OCI-LY3 (cell line): ENCODE results near the gene ECT2.

Experiments used
- H2AFZ ChIP-seq: fragments of 200-600, 300-600 bp; shearing (Covaris generic); 2 replicates; pipeline ENCODE4 v1.6.0; 2014; ENCODE audit warnings: antibody characterized with exemption, low read depth, low read length
- H3K27ac ChIP-seq: fragments of 200-600, 300-600 bp; sonication (generic); 2 replicates; pipeline ENCODE4 v1.5.1; 2014; ENCODE audit warnings: mild to moderate bottlenecking, low read length, moderate library complexity, mixed read lengths
- H3K27me3 ChIP-seq: fragments of 200-600, 300-600 bp; sonication (generic); 2 replicates; pipeline ENCODE4 v1.6.1; 2014; ENCODE audit warnings: low read depth, low read length, mixed read lengths
- H3K36me3 ChIP-seq: fragments of 200-600, 300-600 bp; sonication (generic); replicated peaks from 2 replicates; pipeline ENCODE3; 2014; ENCODE audit warnings: low read depth, low read length, mixed read lengths
- H3K4me1 ChIP-seq: fragments of 300-600, 200-600 bp; sonication (generic); 2 replicates; pipeline ENCODE4 v1.6.1; 2014; ENCODE audit warnings: low read length, mixed read lengths
- H3K4me2 ChIP-seq: fragments of 200-600, 300-600 bp; sonication (generic); 2 replicates; pipeline ENCODE4 v1.6.1; 2014; ENCODE audit warnings: low read length, mixed read lengths
- H3K4me3 ChIP-seq: fragments of 300-600, 200-600 bp; sonication (generic); 2 replicates; pipeline ENCODE4 v1.5.1; 2014; ENCODE audit warnings: antibody characterized with exemption, mild to moderate bottlenecking, low read length, moderate library complexity
- H3K79me2 ChIP-seq: fragments of 300-600, 200-600 bp; shearing (Covaris generic); 2 replicates; pipeline ENCODE4 v1.6.1; 2014; ENCODE audit warnings: mild to moderate bottlenecking, low read length, mixed read lengths
- H3K9ac ChIP-seq: fragments of 300-600, 200-600 bp; shearing (Covaris generic); 2 replicates; pipeline ENCODE4 v1.6.0; 2014; ENCODE audit warnings: mild to moderate bottlenecking, low read length, moderate library complexity
- H3K9me3 ChIP-seq: fragments of 200-600, 300-600 bp; shearing (Covaris generic); 2 replicates; pipeline ENCODE4 v1.6.1; 2014; ENCODE audit warnings: low read length, mixed read lengths; ENCODE audit not compliant: insufficient read depth
- H4K20me1 ChIP-seq: fragments of 200-600, 300-600 bp; sonication (generic); 2 replicates; pipeline ENCODE4 v1.6.1; 2016; ENCODE audit warnings: low read length, mixed read lengths; ENCODE audit not compliant: insufficient read depth
- EZH2phosphoT487 ChIP-seq: fragments of 200-600 bp; shearing (Covaris generic); IDR thresholded peaks from 2 replicates; pipeline ENCODE4 v1.6.1; 2018; ENCODE audit warnings: antibody characterized with exemption, mixed run types, low read depth
- TF ChIP-seq, protein P1 (sequence below): fragments of 200-600, 300-600 bp; sonication (generic); IDR thresholded peaks from 2 replicates; pipeline ENCODE4 v1.5.1; 2014; ENCODE audit warnings: antibody characterized with exemption, low read length, low read depth

The ECT2 gene

DNA sequence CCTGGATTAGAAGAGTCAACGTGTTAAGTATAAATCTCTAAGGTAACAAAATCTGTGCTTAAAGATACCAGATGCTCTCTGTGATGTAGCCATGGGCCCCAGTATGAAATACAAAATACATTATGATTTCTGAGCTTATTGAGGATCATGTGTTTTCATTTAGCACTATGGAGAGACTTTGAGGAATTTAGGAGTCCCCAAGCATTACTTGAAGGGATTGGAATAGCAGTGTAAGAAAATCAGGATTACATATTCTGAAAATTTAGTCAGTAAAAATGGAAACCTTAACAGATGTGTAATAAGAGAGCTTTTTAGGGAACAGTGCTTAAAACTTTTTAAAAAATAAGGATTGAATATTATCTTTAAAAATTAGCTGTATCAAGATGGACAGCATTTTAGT, 35.5 kb downstream of the ECT2 start:
- Histone ChIP-seq H3K4me1 (no peaks in the 10 kb centered on the region), H3K4me2 (no peak overlapping the region), H3K4me3 (no peak overlapping the region), H4K20me1 (no peaks in the 10 kb centered on the region), H3K9ac (no peak overlapping the region), H2AFZ (no peak overlapping the region), H3K27me3 (no peaks in the 10 kb centered on the region), H3K36me3 (peaks cover 43% of the 10 kb centered on the region), H3K27ac (no peak overlapping the region), H3K79me2 (no peaks in the 10 kb centered on the region), H3K9me3 (no peaks in the 10 kb centered on the region)
- TF ChIP-seq, protein P1, sequence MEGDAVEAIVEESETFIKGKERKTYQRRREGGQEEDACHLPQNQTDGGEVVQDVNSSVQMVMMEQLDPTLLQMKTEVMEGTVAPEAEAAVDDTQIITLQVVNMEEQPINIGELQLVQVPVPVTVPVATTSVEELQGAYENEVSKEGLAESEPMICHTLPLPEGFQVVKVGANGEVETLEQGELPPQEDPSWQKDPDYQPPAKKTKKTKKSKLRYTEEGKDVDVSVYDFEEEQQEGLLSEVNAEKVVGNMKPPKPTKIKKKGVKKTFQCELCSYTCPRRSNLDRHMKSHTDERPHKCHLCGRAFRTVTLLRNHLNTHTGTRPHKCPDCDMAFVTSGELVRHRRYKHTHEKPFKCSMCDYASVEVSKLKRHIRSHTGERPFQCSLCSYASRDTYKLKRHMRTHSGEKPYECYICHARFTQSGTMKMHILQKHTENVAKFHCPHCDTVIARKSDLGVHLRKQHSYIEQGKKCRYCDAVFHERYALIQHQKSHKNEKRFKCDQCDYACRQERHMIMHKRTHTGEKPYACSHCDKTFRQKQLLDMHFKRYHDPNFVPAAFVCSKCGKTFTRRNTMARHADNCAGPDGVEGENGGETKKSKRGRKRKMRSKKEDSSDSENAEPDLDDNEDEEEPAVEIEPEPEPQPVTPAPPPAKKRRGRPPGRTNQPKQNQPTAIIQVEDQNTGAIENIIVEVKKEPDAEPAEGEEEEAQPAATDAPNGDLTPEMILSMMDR, result no peak
- TF ChIP-seq EZH2phosphoT487, result no peak

GRCh38 chr3:172787019-172787418, 36.5 kb downstream of the ECT2 start:
- Histone ChIP-seq H3K4me2 (no peak overlapping the region), H3K79me2 (no peaks in the 10 kb centered on the region), H4K20me1 (no peaks in the 10 kb centered on the region), H3K4me3 (no peak overlapping the region), H3K27ac (no peak overlapping the region), H3K9me3 (no peaks in the 10 kb centered on the region), H3K4me1 (no peaks in the 10 kb centered on the region), H3K36me3 (peaks cover 45% of the 10 kb centered on the region), H3K9ac (no peak overlapping the region), H2AFZ (no peak overlapping the region), H3K27me3 (no peaks in the 10 kb centered on the region)
- TF ChIP-seq, protein P1, result no peak
- TF ChIP-seq EZH2phosphoT487, result no peak

DNA sequence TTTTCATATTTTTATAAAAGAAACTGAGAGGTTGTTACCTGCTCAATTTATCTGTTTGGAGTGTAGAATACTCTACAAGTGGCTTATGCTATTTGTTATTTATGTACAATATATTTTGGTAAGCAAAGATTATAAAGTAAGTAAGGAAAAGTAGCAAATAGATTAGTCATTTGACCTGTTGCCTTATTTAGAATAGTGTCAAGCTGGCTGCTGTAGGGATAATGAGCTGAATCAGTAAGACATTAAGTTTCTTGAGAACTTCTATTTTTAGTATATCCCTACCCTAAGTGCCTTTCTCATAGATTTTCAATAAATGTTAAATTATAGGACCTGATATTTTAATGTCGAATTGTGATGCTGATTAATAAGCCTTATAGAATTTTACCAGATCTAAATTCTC, 37.2 kb downstream of the ECT2 start:
- no peaks in the 10 kb centered on the region for H4K20me1 ChIP-seq
- TF ChIP-seq, protein P1, result no peak
- TF ChIP-seq EZH2phosphoT487, result no peak
- no peak overlapping the region for H3K9ac ChIP-seq
- H2AFZ ChIP-seq, result no peak overlapping the region
- no peaks in the 10 kb centered on the region for H3K27me3 ChIP-seq
- H3K9me3 ChIP-seq, result no peaks in the 10 kb centered on the region
- H3K79me2 ChIP-seq, result no peaks in the 10 kb centered on the region
- H3K4me2 ChIP-seq, result no peak overlapping the region
- H3K36me3 ChIP-seq, result peaks cover 48% of the 10 kb centered on the region
- H3K4me3 ChIP-seq, result no peak overlapping the region
- H3K27ac ChIP-seq, result no peak overlapping the region
- H3K4me1 ChIP-seq, result no peaks in the 10 kb centered on the region

GRCh38 chr3:172799246-172799645, 48.7 kb downstream of the ECT2 start:
- no peak overlapping the region for H3K4me3 ChIP-seq
- no peak overlapping the region for H3K9ac ChIP-seq
- no peaks in the 10 kb centered on the region for H3K9me3 ChIP-seq
- no peaks in the 10 kb centered on the region for H3K27me3 ChIP-seq
- H3K27ac ChIP-seq, result no peak overlapping the region
- TF ChIP-seq EZH2phosphoT487, result no peak
- no peak overlapping the region for H3K4me2 ChIP-seq
- no peaks in the 10 kb centered on the region for H3K4me1 ChIP-seq
- no peaks in the 10 kb centered on the region for H4K20me1 ChIP-seq
- H3K79me2 ChIP-seq, result no peaks in the 10 kb centered on the region
- peaks cover 25% of the 10 kb centered on the region for H3K36me3 ChIP-seq
- no peak overlapping the region for H2AFZ ChIP-seq

- no peak overlapping the region for H3K9ac ChIP-seq
- H3K27ac ChIP-seq, result no peak overlapping the region
- TF ChIP-seq EZH2phosphoT487, result no peak
- TF ChIP-seq, protein P1, result no peak
- H3K4me1 ChIP-seq, result no peaks in the 10 kb centered on the region
- no peak overlapping the region for H3K4me3 ChIP-seq
- no peak overlapping the region for H3K4me2 ChIP-seq
- no peaks in the 10 kb centered on the region for H3K27me3 ChIP-seq
- peaks cover 23% of the 10 kb centered on the region for H3K36me3 ChIP-seq
- no peaks in the 10 kb centered on the region for H3K79me2 ChIP-seq
- no peak overlapping the region for H2AFZ ChIP-seq
- H4K20me1 ChIP-seq, result no peaks in the 10 kb centered on the region
- no peaks in the 10 kb centered on the region for H3K9me3 ChIP-seq
Measured at GRCh38 chr3:172800156-172800555, 49.6 kb downstream of the ECT2 start.
